GM21717 (cell line): ENCODE results near the gene MTIF3.
A peak's percentile ranks its signal among the peaks of the same experiment; 100 is the strongest.

Experiments used
- ATAC-seq: cut with Tn5 transposase; IDR thresholded peaks from one replicate; pipeline ENCODE4 v1.9.1; 2021; ENCODE audit warnings: mild to moderate bottlenecking, moderate library complexity; ENCODE audit not compliant: unreplicated experiment

MTIF3 gene

GRCh38 chr13:27461940-27462584 is 11.7 kb upstream of the MTIF3 start:
- ATAC-seq: no peak

GRCh38 chr13:27455331-27455855 is 5.0 kb upstream of the MTIF3 start:
- no peak for ATAC-seq

GRCh38 chr13:27450921-27451471 is 632 bp upstream of the MTIF3 start:
- ATAC-seq: no peak

GRCh38 chr13:27449081-27449603 is 1.2 kb downstream of the MTIF3 start:
- no peak for ATAC-seq

GRCh38 chr13:27448308-27448707 is 2.1 kb downstream of the MTIF3 start:
- no peak for ATAC-seq

GRCh38 chr13:27446986-27447583 is 3.3 kb downstream of the MTIF3 start:
- no peak for ATAC-seq

GRCh38 chr13:27442797-27443196 is 7.6 kb downstream of the MTIF3 start:
- no peak for ATAC-seq

- no peak for ATAC-seq
These were observed 8.2 kb downstream of the MTIF3 start for GRCh38 chr13:27442071-27442647.

GRCh38 chr13:27440408-27440807 is 10.0 kb downstream of the MTIF3 start:
- no peak for ATAC-seq

- no peak for ATAC-seq
These were observed 13.2 kb downstream of the MTIF3 start for GRCh38 chr13:27437126-27437525.

GRCh38 chr13:27432611-27433210 is 17.7 kb downstream of the MTIF3 start:
- no peak for ATAC-seq

- no peak for ATAC-seq
These were observed 18.2 kb downstream of the MTIF3 start for GRCh38 chr13:27432180-27432579.

- ATAC-seq: no peak
These were observed 22.2 kb downstream of the MTIF3 start for GRCh38 chr13:27428160-27428559.

GRCh38 chr13:27427641-27428040 is 22.7 kb downstream of the MTIF3 start:
- no peak for ATAC-seq

- peak; percentile 57 for ATAC-seq
These were observed 24.3 kb downstream of the MTIF3 start for GRCh38 chr13:27425918-27426630.

GRCh38 chr13:27425158-27425917 is 25.0 kb downstream of the MTIF3 start:
- no peak for ATAC-seq

GRCh38 chr13:27424246-27425157 is 25.9 kb downstream of the MTIF3 start, which contains the start of gene GTF3A:
Gene GTF3A, plus strand, starts transcription at chr13:27424619.
- peak; percentile 49 for ATAC-seq

GRCh38 chr13:27423333-27423732 is 27.0 kb downstream of the MTIF3 start:
- no peak for ATAC-seq
